ENCODE results near the gene GOLGA6A.

GRCh38 chr15:74041777-74042435 lies 40.4 kb downstream of the GOLGA6A start:
- no peak for TF ChIP-seq CTCF (conservative IDR thresholded peaks at IDR 0.05 in 1 of 2, IDR thresholded peaks at IDR 0.05 in 1 of 2; ENCODE audit: extremely low read depth in 1 of 2, insufficient read depth in 1 of 2, low read depth in 1 of 2, low read length in 2 of 2)
- no peak for TF ChIP-seq EZH2 (IDR thresholded peaks at IDR 0.05; ENCODE audit: borderline replicate concordance, low read length)
